ENCODE measurements around the gene FGG.

- peak in 1 of 4 donors; percentile 2 for TF ChIP-seq CTCF (IDR thresholded peaks at IDR 0.05)
- peak; percentile 21 for TF ChIP-seq POLR2A (IDR thresholded peaks at IDR 0.05)
Measured at GRCh38 chr4:154560824-154561231, 51.6 kb downstream of the FGG start.

Measured in right lobe of liver (tissue), 4 donors.